ENCODE results near the gene CH25H.

GRCh38 chr10:89197473-89197872 lies 9.6 kb downstream of the CH25H start:
- no peak for TF ChIP-seq CTCF (IDR thresholded peaks at IDR 0.05)
- no peak for TF ChIP-seq POLR2A (IDR thresholded peaks at IDR 0.05)
- no peak for TF ChIP-seq EP300 (IDR thresholded peaks at IDR 0.05)
